ENCODE data around the gene CDH4. TPM values are rescaled to one million over a fixed set of nuclear protein-coding genes. Genes with fewer than 3 reads are reported as not detected.

Gene CDH4
- total and polyA plus RNA-seq, 2 of the 8 experiments (the other 6 are each of a cell fraction or from before 2014, with no cell fraction given): 4.3 to 7.9 TPM

GRCh38 chr20:61732511-61733210, 480.6 kb downstream of the CDH4 start:
- H3K36me3 ChIP-seq (ENCODE audit: control insufficient read depth in 2 of 4, insufficient read depth in 4 of 4, low read length in 3 of 4): no peaks in the 10 kb centered on the region
- H3K27me3 ChIP-seq (replicated peaks in 1 of 4; ENCODE audit: control insufficient read depth in 3 of 4, extremely low read depth in 1 of 4, insufficient read depth in 3 of 4, low read length in 3 of 4): peaks cover 0 to 3% (median 1%) of the 10 kb centered on the region in 4 experiments; a peak in 2 of 7 replicates
- no peak overlapping the region for H2BK20ac ChIP-seq (ENCODE audit: low read length)
- H3K4ac ChIP-seq (replicated peaks; ENCODE audit: insufficient read length, low read depth, low read length): no peak overlapping the region
- POLR2A ChIA-PET (ENCODE audit: partially characterized antibody): no interaction called here
- no peak overlapping the region for H2BK15ac ChIP-seq (ENCODE audit: low read length)
- H2BK12ac ChIP-seq (ENCODE audit: low read depth, low read length): no peak overlapping the region
- no peak overlapping the region for H4K91ac ChIP-seq (replicated peaks; ENCODE audit: insufficient read length, low read length)
- no peak overlapping the region for H3K9ac ChIP-seq (replicated peaks in 1 of 4; ENCODE audit: extremely low read depth in 1 of 4, low read depth in 3 of 4, low read length in 3 of 4)
- CTCF ChIA-PET (ENCODE audit: partially characterized antibody): interaction anchor here (0.6 to 1.3 kb wide), 2 partner anchors 13 to 707 kb away, joined by 3 read pairs; no protein-coding TSS in a partner anchor
- no peak overlapping the region for H3K4me2 ChIP-seq (ENCODE audit: insufficient read depth in 1 of 2, low read depth in 2 of 2, low read length in 2 of 2)
- H3K56ac ChIP-seq (replicated peaks; ENCODE audit: insufficient read length, low read depth, low read length): no peak overlapping the region
- no peaks in the 10 kb centered on the region for H3K79me2 ChIP-seq (ENCODE audit: control insufficient read depth in 1 of 2, insufficient read depth in 2 of 2, low read length in 2 of 2)
- no peaks in the 10 kb centered on the region for H4K20me1 ChIP-seq (replicated peaks in 1 of 2; ENCODE audit: control insufficient read depth in 1 of 2, insufficient read depth in 2 of 2, low read length in 2 of 2)
- H3K27ac ChIP-seq (ENCODE audit: low read depth, low read length): no peak overlapping the region
- no peak overlapping the region for H3K14ac ChIP-seq (ENCODE audit: insufficient read length)
- H3K23me2 ChIP-seq (ENCODE audit: low read depth, low read length): no peaks in the 10 kb centered on the region; the same call in 1 of the 2 replicates
- 83% methylated on average over 15 of the region's 19 CpGs; no CpG with 5 or more reads in 1 of the 2 experiments for WGBS, 2 experiments (ENCODE audit: extremely low coverage in 1 of 2, insufficient coverage in 1 of 2, insufficient read length in 1 of 2, insufficient replicate concordance in 2 of 2, low coverage in 1 of 2, low lambda C conversion rate in 2 of 2, missing lambda C conversion rate in 1 of 2)
- H3K79me1 ChIP-seq (ENCODE audit: low read depth, low read length): no peaks in the 10 kb centered on the region
- no peak overlapping the region for H4K5ac ChIP-seq (ENCODE audit: insufficient read length, low read depth, low read length)
- no peak overlapping the region for H2BK5ac ChIP-seq (ENCODE audit: low read depth, low read length)
- no peak overlapping the region for H2BK120ac ChIP-seq (replicated peaks; ENCODE audit: low read depth, low read length)
- no peaks in the 10 kb centered on the region for H3K9me3 ChIP-seq (ENCODE audit: insufficient read depth in 2 of 2, low read depth in 1 of 2, low read length in 1 of 2)
- no peak overlapping the region for H3K23ac ChIP-seq (ENCODE audit: insufficient read length)
- H4K8ac ChIP-seq (ENCODE audit: extremely low read depth, insufficient read depth, low read length): no peak overlapping the region
- DNase-seq (ENCODE audit: low read depth in 1 of 2, low spot score in 2 of 2) (no peak), FAIRE-seq (no peak)
- no peak overlapping the region for H2AFZ ChIP-seq (ENCODE audit: low read length)
- no peak overlapping the region for H3K18ac ChIP-seq (ENCODE audit: extremely low read depth, low read length)
- 0 out of 7 replicates have a peak, but pooled peaks cover 0 to 2% (median 0%) of the 10 kb centered on the region in 4 experiments for H3K4me1 ChIP-seq (replicated peaks in 1 of 4; ENCODE audit: control insufficient read depth in 3 of 4, insufficient read depth in 4 of 4, low read length in 3 of 4)
- no peak overlapping the region for H3K4me3 ChIP-seq (ENCODE audit: extremely low read depth in 1 of 4, insufficient read depth in 2 of 4, low read depth in 3 of 4, low read length in 4 of 4)
- H2AK5ac ChIP-seq (ENCODE audit: low read depth, low read length): no peak overlapping the region
- TF ChIP-seq POU5F1 (IDR thresholded peaks at IDR 0.05; ENCODE audit: low read depth, low read length) (no peak), HDAC6 (IDR thresholded peaks at IDR 0.05; ENCODE audit: low read depth, low read length) (no peak), CBX5 (IDR thresholded peaks at IDR 0.05; ENCODE audit: low read depth, low read length) (no peak), ATF3 (IDR thresholded peaks at IDR 0.05; ENCODE audit: insufficient read depth, low read depth, low read length) (no peak), EP300 (IDR thresholded peaks at IDR 0.05; ENCODE audit: borderline replicate concordance in 1 of 2, low read depth in 2 of 2, low read length in 2 of 2) (no peak), SP4 (IDR thresholded peaks at IDR 0.05; ENCODE audit: low read length) (no peak), CTBP2 (IDR thresholded peaks at IDR 0.05; ENCODE audit: borderline replicate concordance, insufficient read depth, insufficient read length, low read length) (no peak), POLR2AphosphoS5 (IDR thresholded peaks at IDR 0.05; ENCODE audit: low read depth, low read length) (no peak), TAF1 (IDR thresholded peaks at IDR 0.05; ENCODE audit: low read depth, low read length) (no peak), KDM1A (IDR thresholded peaks at IDR 0.05; ENCODE audit: borderline replicate concordance, low read length) (no peak)
- TF ChIP-seq, protein P1, sequence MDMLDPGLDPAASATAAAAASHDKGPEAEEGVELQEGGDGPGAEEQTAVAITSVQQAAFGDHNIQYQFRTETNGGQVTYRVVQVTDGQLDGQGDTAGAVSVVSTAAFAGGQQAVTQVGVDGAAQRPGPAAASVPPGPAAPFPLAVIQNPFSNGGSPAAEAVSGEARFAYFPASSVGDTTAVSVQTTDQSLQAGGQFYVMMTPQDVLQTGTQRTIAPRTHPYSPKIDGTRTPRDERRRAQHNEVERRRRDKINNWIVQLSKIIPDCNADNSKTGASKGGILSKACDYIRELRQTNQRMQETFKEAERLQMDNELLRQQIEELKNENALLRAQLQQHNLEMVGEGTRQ (IDR thresholded peaks at IDR 0.05; ENCODE audit: low read length): no peak

Measured in H1 (cell line).